ENCODE measurements around the gene C14orf93. TPM values are rescaled to one million over a fixed set of nuclear protein-coding genes. Genes with fewer than 3 reads are reported as not detected.
A peak's percentile ranks its signal among the peaks of the same experiment; 100 is the strongest.

Gene C14orf93
- total RNA-seq, 1 donor from 2014 or later, result 15.4 TPM

DNA sequence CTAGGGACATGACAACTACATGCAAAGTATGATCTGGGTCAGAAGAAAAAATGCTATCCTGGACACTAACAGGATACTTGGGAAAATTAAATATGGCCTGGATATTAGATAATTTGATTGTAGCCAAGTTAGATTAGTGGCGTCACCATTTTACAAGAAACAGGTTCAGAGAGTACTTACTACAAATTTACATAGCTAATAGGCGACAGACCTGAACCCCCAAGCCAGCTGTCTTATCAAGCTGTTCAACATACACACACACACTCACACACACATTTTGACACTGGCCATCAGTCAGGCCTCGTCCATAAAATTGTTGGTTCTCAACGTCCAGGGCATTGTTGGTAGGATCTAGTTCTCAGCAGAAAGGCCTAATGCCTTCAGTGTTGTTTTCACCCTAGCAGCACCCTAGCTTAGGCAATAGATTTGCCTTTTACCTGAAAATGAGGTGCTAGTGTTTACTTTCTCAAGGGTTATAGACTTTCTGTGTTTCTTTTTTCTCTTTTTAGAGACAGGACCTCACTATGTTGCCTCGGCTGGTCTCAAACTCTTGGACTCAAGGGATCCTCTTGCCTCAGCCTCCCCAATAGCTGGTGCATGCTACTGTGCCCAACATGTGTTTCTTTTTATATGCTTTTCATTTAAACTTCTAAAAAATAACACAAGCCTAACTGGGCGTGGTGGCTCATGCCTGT, 3.3 kb upstream of the C14orf93 start:
- Mint-ChIP-seq H3K27me3 (no peaks in the 10 kb centered on the region), H3K4me1 (ENCODE audit: low read depth) (peaks cover 7% of the 10 kb centered on the region), H3K4me3 (ENCODE audit: low read depth) (no peak overlapping the region), H3K9me3 (ENCODE audit: low read depth) (peaks cover 6% of the 10 kb centered on the region), H3K27ac (no peak overlapping the region), H3K36me3 (ENCODE audit: insufficient read depth) (peaks cover 1% of the 10 kb centered on the region)
- TF ChIP-seq, protein P1, sequence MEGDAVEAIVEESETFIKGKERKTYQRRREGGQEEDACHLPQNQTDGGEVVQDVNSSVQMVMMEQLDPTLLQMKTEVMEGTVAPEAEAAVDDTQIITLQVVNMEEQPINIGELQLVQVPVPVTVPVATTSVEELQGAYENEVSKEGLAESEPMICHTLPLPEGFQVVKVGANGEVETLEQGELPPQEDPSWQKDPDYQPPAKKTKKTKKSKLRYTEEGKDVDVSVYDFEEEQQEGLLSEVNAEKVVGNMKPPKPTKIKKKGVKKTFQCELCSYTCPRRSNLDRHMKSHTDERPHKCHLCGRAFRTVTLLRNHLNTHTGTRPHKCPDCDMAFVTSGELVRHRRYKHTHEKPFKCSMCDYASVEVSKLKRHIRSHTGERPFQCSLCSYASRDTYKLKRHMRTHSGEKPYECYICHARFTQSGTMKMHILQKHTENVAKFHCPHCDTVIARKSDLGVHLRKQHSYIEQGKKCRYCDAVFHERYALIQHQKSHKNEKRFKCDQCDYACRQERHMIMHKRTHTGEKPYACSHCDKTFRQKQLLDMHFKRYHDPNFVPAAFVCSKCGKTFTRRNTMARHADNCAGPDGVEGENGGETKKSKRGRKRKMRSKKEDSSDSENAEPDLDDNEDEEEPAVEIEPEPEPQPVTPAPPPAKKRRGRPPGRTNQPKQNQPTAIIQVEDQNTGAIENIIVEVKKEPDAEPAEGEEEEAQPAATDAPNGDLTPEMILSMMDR (IDR thresholded peaks at IDR 0.05; ENCODE audit: unreplicated experiment), result no peak
- DNase-seq (ENCODE audit: low spot score, unreplicated experiment), result no peak

DNA sequence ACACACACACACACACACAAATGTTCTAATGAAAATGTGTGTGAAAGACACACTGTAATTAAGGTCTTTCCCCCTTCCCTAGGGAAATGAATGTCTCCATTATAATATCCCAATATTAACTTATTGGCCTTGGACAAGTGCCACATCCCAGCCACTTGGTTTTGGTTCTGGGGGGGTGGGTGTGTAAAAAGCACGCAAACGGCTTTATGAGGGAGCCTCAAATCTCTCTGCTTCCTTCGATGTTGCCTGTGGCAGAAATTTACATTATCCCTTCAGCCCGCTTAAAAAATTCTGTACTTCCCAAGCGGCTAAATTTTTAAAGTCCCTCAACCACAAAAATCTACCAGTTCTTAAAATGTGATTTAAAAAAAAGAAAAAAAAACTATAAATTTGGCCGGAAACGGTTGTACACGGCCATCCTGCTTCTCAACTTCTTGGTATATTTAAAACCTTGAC, 432 bp downstream of the C14orf93 start:
- Mint-ChIP-seq H3K9me3 (ENCODE audit: low read depth) (peaks cover 6% of the 10 kb centered on the region), H3K4me3 (ENCODE audit: low read depth) (peak overlapping the region; percentile 82), H3K4me1 (ENCODE audit: low read depth) (peaks cover 23% of the 10 kb centered on the region), H3K36me3 (ENCODE audit: insufficient read depth) (peaks cover 4% of the 10 kb centered on the region), H3K27ac (peak overlapping the region; percentile 95), H3K27me3 (no peaks in the 10 kb centered on the region)
- TF ChIP-seq, protein P1 (IDR thresholded peaks at IDR 0.05; ENCODE audit: unreplicated experiment), result no peak
- DNase-seq (ENCODE audit: low spot score, unreplicated experiment), result no peak

DNA sequence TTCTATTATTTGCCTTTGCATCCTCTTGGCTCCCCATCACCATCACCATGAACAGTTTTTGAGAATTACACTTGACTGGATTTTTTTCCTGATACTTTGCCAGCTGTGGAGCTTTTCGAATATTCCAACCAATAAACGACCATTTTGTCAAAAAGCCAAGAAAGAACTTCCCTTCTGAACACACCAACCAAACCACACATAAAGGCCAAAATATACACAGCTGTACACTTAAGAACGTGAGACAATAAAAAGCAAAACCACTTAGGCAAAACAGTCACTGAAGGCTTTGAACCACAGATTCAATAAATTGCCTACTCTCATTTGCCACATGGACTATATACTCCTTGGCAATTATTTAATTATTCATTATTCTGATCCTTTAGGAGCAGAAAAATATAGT, 1.1 kb downstream of the C14orf93 start:
- peak overlapping the region; percentile 34 for H3K4me3 Mint-ChIP-seq (ENCODE audit: low read depth)
- TF ChIP-seq, protein P1 (IDR thresholded peaks at IDR 0.05; ENCODE audit: unreplicated experiment), result no peak
- no peaks in the 10 kb centered on the region for H3K27me3 Mint-ChIP-seq
- peaks cover 6% of the 10 kb centered on the region for H3K9me3 Mint-ChIP-seq (ENCODE audit: low read depth)
- DNase-seq (ENCODE audit: low spot score, unreplicated experiment), result no peak
- H3K4me1 Mint-ChIP-seq (ENCODE audit: low read depth), result peaks cover 23% of the 10 kb centered on the region
- peak overlapping the region; percentile 3 for H3K27ac Mint-ChIP-seq
- H3K36me3 Mint-ChIP-seq (ENCODE audit: insufficient read depth), result peaks cover 4% of the 10 kb centered on the region

DNA sequence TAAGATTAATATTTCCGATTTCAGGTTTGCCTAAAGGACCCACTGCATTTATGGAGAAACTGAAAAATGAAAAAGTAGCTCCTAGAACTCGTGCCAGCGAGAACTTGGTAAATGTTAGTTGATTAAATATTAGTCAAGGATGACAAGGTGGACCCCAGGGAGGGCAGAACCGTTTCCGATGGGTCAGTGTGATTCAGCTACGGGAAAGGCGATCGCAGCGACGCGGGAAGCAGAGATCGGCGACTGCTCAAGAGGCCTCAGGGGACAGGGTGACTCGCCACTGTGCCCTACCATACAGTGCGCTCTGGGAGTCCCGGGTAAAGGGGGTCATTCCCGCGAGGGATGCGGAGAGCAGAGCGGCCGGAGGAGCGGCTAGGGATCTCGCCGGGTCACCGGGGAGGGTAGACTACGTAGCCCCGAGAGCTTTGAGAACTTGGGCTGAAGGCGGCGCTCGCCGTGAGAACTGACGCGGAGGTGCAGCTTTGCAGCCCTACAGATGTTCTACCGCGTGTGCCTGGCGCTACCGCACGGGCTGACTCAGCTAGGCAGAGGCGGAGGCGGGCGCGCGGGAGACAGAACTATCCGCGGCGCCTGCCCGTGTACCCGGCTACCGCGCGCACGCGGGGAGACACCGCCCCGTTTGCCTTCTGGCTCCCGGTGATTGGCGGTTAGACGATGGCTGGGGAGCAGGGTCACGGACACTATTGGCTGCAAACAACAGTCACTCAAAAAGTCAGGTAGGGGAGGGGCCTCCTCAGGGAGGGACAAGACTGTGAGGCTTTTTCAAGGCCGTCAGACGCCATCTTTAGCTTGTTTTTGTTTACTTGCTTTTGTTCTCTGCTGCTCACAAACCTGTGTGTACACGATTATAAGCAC, 3.2 kb downstream of the C14orf93 start:
- peak overlapping the region; percentile 87 for H3K4me3 Mint-ChIP-seq (ENCODE audit: low read depth)
- H3K27ac Mint-ChIP-seq, result peak overlapping the region; percentile 97
- no peaks in the 10 kb centered on the region for H3K27me3 Mint-ChIP-seq
- H3K9me3 Mint-ChIP-seq (ENCODE audit: low read depth), result peaks cover 6% of the 10 kb centered on the region
- DNase-seq (ENCODE audit: low spot score, unreplicated experiment), result peak; percentile 95
- H3K36me3 Mint-ChIP-seq (ENCODE audit: insufficient read depth), result peaks cover 4% of the 10 kb centered on the region
- peaks cover 20% of the 10 kb centered on the region for H3K4me1 Mint-ChIP-seq (ENCODE audit: low read depth)
- TF ChIP-seq, protein P1 (IDR thresholded peaks at IDR 0.05; ENCODE audit: unreplicated experiment), result peak; percentile 33

DNA sequence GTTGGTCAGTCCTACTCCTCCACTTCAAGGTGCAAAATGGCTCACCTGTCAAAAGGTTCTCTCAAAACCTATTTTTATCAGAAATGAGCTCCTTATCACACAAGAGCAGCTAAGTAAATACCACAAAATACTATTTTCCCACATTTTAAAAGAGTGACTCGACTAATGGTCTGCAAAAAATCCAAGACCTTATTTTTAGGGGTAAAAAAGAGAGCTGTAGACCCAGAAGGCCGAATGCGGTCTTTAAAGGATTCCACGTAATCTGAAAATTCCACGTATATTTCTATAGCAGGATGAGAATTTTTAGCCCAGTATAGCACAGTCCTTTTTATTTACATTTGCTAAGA, 3.8 kb downstream of the C14orf93 start:
- Mint-ChIP-seq H3K27me3 (no peaks in the 10 kb centered on the region), H3K9me3 (ENCODE audit: low read depth) (peaks cover 6% of the 10 kb centered on the region), H3K4me1 (ENCODE audit: low read depth) (peaks cover 20% of the 10 kb centered on the region), H3K27ac (peak overlapping the region; percentile 97), H3K4me3 (ENCODE audit: low read depth) (peak overlapping the region; percentile 87), H3K36me3 (ENCODE audit: insufficient read depth) (peaks cover 4% of the 10 kb centered on the region)
- TF ChIP-seq, protein P1 (IDR thresholded peaks at IDR 0.05; ENCODE audit: unreplicated experiment), result no peak
- no peak for DNase-seq (ENCODE audit: low spot score, unreplicated experiment)
